Activated CD8-positive, alpha-beta memory T cell treated with anti-CD3 and anti-CD28 coated beads for 36 hours (primary cell): ENCODE results near the gene LOXL1. TPM values are rescaled to one million over a fixed set of nuclear protein-coding genes. Genes with fewer than 3 reads are reported as not detected.

ENCODE experiments used
- CTCF ChIA-PET: fragments of 350-600 bp; sonication (Branson Sonifier 250); formaldehyde crosslinking; loops from one replicate; lab custom pipeline; 2021; ENCODE audit warnings: antibody characterized with exemption; lab: Charles Lee
- POLR2A ChIA-PET: fragments of 350-600 bp; sonication (Branson Sonifier 250); formaldehyde crosslinking; loops from one replicate; lab custom pipeline; 2021; ENCODE audit warnings: antibody characterized with exemption; lab: Charles Lee
- total RNA-seq, 2 experiments: library from RNA; stranded (reverse); gene quantifications; one replicate each; pipeline ENCODE4 v1.2.3, GENCODE V29; 2021

LOXL1 gene
- total RNA-seq, 2 experiments from 2014 or later, result 1.4 to 1.7 TPM

DNA sequence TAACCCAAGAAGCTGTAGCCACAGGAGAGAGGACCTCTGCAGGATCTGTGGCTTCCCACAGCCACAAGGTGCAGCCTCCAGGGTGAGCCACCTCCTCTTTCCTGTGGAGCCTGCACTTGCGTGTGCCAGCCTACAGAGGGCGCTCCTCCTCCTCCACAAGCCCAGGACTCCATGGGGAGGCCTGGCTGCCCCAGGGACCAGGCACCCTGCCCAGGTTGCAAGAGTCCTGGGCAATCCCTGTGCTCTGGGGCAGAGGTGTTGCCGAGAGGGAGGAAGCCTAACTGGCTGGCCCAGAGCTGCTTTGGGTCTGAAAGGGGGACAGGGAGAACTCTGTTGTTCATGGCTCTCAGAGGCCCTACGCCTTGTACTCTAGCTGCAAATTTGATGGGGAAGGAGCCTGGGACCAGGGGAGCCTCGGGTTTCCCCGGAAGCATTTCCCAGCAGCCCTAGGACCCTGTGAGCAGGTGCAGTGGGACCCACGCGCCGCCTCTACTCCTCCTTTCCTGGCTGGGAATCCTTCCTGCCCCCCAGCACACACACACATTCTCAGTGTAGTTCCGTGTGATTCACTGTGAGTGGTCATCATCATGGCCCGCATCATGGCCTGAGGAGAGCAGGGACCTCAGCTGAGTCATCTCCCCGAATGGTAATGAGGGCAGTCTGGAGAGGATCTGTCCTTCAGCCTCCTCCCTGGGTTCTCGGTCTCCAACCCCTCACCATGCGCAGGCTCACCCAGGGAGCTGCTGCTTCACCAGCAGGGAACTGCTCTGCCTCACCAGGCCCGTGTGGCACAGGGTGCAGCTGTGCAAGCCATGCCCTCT is 28.6 kb upstream of the LOXL1 start:
- CTCF ChIA-PET, result interaction anchor here (0.7 to 1.5 kb wide), 8 partner anchors 12 to 261 kb away, joined by 3 to 6 read pairs (median 4); no protein-coding TSS in a partner anchor
- POLR2A ChIA-PET, result no interaction called here

DNA sequence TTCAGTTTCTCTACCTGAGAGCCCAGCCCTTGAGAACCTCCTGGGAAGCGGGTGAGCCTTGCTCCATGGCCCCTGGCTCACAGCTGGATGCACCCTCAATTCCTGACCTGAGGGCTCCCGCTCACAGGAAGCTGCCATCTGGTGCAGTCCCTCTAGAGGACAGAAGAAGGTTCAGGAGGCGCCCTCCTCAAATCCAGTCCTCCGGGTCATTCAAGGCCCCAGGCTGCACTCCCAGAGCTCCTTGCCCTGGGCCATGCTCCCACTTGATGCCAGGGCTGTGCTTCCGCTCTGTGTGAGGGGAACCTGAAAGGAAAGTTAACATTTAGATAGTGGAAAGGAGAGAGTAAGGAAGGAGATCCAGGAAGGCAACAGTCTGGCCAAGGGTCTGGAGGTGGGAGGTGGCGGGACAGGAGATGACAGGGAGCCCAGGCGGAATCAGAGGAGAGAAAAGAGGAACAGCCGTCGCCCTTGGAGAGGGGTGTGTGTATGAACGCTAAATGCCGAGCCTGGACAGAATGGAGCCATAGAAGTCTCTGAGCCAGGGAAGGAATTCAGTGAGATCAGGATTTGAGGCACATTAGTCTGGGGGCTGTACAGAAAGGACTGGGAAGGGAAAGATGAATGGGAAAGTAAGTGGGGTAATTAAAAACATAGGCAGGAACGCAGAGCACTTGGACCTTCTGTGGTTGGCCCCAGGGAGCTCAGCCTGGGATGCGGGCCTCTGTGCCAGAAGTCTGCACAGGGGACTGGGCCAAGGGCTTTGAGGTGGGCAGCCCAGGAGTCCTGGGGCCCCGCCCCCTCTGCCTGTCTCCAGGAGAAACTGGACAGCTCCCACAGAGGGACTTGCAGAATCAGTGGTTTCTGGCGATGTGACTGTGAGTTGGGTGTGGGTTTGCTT is 26.8 kb upstream of the LOXL1 start:
- ChIA-PET POLR2A (no interaction called here), CTCF (interaction anchor here (1.0 kb wide), 1 partner anchor 26 kb away, joined by 3 read pairs; the partner anchor contains the start of gene TBC1D21)

DNA sequence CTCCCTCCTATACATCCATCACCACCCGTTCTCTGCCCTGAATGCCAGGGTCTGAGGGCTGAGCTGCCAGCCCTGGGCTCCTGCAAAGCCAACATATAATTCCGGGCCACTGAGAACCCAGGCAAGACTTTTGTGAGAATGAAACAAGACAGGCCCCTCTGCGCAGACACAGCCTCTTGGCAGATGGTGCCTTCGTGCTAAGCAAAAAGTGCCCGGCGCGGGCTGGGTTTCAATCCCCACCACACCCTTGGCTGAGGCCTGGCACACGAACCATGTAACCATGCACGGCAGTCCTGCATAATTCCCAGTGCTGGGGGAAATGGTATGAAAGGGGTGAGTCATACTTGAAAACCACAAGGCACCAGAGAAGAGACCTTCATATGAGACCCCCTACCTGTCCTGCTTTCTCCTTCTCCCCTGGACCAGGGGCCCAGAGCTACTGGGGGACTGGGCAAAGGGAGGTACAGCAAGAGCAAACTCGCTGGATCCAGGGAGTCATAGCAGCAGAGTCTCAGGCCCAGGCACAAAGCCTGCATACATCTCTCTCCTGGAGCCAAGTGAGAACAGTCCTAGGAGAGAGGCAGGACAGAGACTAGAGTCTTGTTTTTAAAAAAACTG is 26.1 kb upstream of the LOXL1 start:
- ChIA-PET CTCF (interaction anchor here (1.0 kb wide), 1 partner anchor 27 kb away, joined by 3 read pairs; the partner anchor contains the start of gene TBC1D21), POLR2A (no interaction called here)

DNA sequence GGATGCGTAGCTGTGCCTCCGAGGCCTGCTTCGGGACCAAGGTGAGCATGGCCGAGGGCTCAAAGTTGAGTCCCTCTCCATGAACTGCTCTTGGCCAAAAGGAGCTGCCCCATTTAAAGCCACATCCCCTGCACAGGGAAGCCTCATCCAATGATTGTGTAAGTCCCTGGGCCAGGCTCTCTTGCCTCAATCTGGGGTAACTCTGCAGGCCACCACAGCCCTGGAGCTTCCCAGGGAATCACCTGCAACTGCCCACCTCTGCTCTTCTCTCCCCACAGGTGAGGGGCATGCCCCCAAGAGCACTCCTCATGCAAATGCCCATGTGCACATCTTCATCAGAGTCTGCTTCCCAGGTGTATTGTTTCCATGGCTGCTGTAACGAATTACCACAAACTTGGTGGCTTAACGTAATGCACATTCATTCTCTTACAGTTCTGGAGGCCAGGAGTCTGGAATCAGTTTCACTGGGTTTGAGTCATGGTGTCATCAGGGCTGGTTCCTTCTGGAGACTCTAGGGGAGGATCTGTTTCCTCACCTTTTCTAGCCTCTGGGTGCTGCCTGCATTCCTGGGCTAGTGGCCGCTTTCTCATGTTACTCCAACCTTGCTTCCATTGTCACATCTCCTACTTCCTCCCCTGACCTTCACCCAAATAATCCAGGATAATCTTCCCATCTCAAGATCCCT is 25.0 kb upstream of the LOXL1 start:
- ChIA-PET CTCF (no interaction called here), POLR2A (no interaction called here)

DNA sequence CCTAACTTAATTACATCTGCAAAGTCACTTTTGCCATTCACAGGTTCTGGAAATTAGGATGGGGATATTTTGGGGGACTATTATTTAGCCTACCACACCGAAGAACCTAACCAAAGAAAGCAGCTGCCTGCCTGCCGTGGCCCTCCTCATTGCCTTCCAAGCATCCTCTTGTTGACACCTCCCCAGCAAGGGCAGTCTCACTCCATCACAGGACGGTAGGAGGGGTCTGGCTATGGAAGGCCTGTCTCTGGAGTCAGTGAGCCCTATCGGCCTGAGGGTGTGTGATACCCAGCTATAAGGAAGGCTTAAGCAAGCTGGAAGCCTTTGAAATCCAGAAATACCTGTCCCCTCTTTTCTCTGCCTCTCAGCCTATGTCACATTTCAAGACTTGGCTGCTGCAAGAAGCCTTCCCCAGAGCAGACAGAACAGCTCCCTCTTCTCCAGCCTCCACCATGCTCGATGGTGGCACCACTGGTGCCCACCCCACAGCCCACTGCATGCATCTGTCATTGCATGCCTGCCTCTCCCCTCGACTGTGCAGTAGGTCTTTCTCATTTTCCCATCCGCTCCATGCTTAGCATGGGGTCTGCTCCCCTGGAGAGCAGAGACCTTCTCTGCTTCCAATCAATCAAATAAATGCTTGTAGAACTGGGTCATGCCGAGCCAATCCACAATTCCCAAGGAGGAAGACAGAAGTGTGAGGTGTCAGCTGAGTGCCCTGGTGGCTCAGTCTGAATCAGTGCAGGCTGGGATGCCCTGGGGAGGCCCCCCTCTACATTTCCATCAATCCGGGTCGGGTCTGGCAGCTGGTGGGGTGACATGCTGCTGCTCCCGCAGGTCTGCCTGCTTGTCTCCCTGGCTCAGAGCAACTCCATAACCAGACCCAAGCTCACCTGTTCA is 23.9 kb upstream of the LOXL1 start:
- CTCF ChIA-PET, result interaction anchor here (0.9 kb wide), 1 partner anchor 62 kb away, joined by 3 read pairs; no protein-coding TSS in a partner anchor
- POLR2A ChIA-PET, result no interaction called here

DNA sequence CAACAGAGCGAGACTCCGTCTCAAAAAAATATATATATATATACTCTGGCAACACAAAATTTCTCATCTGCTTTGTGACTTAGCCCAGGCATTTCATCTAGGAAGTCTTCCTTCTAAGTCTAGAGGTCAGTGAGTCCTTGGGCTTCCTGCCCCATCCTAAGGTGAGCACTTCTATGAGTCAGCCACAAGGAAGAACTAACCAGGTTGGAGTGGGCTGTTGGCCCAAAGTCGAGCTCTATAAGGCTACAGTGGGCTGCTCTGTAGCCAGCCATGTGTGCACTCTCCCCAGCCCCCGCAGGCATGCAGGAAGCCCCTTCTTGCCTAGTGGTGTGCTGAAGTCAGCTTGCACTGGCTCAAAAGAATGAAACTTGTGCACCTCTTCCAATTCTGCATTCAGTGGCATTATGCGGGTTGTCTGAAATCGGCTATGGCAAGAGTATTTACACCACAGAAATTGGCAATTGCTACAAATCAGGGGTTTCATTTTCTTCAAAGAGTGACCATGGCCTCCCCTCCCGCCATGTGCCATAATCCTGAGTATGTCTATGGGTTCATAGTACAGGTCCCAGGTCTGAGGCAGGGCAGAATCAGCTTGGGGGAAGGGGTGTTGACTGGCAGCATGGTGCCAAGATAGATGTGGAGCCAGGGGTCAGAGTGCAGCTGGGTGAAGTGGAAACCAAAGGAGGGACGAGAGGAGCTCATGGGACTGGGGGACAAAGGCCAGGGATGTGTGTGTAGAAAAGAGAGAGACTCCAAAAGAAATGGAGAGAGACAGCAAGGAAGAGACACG is 22.0 kb upstream of the LOXL1 start:
- POLR2A ChIA-PET, result no interaction called here

DNA sequence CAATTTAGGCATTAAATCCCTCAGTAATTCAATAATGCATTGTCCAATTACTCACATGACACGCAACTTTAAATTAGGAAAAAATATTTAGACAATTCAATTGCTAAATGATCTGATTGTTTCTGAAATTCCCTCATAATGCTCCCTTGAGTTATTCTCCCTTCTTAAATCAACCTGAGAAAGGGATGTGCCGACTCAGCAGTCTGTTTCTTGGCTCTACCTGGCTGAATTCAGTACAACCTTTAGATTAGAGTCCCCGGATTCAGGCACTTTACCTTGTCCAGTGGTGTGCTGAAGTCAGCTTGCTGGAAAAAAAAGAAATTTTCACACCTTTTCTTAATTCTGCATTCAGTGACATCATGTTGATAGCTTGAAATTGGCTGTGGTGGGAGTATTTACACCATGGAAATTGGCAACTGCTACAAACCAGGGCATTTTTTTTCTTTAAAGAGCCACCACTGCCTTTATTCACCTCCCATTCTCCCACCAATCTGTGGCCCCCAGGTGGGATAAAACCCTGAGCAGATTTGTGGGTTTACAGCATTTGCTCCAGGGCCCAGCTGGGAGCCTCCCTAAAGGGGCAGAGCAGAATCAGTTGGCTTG is 20.9 kb upstream of the LOXL1 start:
- ChIA-PET POLR2A (no interaction called here), CTCF (interaction anchor here (3.8 kb wide), 1 partner anchor 31 kb away, joined by 18 read pairs; the partner anchor contains the start of gene TBC1D21)

More for the DNA sequence above, 22.0 kb upstream of the LOXL1 start:
- CTCF ChIA-PET, result interaction anchor here (1.5 kb wide), 1 partner anchor 30 kb away, joined by 3 read pairs; the partner anchor contains the start of gene TBC1D21

DNA sequence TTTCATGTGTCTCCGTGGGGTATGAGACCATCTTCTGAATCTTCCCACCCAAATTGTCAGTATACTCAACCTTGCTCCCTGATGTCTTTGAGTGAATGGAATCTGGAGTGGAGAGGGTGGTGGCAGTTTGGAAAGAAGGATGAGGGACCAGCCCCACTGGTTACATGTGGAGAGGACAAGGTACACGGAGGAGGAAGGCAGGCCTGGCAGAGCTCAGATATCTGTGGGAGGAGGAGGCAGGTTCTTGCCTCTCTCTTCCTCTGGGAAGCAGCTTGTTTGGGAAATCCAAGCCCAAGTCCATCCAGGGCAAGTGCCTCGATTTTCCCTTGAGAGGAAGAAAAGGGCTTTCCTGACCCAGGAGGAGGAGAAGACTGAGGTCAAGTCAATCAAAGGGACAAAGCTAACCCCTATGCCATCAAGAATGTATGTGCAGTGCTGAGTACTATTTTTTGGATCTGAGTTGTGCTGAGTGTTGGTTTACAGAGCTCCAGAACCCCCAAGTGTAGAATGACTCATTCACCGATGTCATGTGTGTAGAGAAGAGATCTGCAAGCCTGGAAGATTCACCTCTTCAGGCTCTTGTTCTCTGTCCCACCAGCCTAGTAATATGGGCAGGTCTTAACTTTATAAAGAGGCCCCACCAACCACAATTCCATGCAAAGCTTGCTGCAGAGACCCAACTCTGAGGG is 19.8 kb upstream of the LOXL1 start:
- POLR2A ChIA-PET, result no interaction called here
- CTCF ChIA-PET, result interaction anchor here (1.5 to 3.8 kb wide), 3 partner anchors 12 to 32 kb away, joined by 5 to 18 read pairs (median 6); partner anchors contain the start of gene TBC1D21

DNA sequence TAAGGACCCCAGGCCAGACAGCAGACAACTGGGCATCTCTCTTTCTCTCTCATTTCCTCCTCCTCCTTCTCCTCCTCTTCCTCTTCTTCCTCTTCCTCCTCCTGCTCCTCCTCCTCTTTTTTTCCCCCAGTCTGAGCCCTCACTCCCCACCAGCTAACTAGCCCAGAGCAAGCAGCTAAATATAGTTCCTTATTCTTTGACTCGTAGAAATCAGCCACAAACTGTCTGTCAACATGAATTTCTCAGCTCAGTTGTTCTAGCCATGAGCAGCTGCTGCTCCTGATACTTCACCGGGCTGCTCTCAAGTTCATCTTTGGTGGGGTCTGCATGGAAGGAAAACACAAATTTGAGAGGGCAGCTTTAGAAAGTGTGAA is 19.2 kb upstream of the LOXL1 start:
- CTCF ChIA-PET, result interaction anchor here (1.5 to 3.8 kb wide), 3 partner anchors 13 to 32 kb away, joined by 5 to 18 read pairs (median 6); partner anchors contain the start of gene TBC1D21
- POLR2A ChIA-PET, result no interaction called here

DNA sequence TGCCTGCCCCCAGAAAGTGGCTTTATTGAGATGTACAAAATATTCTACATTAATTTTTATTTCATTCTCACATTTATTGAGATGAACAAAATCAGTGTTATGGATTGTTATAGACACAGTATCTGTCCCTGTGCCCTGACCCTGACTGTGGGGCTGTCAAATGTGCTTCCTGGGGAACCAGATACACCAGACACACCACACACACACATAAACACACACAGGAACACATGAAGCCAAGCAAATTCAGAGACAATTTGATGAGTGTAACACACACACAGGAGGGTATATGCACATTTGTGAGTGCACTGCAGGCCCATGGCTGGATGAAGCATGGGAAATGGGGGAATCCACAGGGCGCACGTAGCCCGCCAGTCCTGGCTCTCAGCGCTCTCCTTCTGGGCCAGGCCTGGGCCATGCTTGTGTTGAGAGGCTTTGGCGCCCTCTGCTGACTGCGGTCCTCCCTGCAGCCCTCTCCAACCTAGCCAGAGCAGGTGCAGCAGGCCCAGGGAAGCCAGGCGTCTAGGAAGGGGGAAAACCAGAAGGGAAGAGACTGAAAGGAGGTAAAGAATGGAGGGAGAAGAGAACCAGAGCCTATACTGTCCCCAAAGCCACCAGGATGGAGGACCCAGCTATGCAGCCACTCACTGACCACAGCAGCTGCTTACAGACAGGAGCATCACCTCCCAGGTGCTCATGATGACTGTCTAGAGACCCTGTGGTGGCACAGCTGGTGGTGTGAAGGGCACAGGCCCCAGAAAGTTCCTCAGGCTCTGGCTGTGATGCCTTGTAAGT is 18.0 kb upstream of the LOXL1 start:
- ChIA-PET POLR2A (no interaction called here), CTCF (interaction anchor here (1.5 to 3.8 kb wide), 4 partner anchors 10 to 34 kb away, joined by 4 to 18 read pairs (median 5); partner anchors contain the start of gene TBC1D21)

DNA sequence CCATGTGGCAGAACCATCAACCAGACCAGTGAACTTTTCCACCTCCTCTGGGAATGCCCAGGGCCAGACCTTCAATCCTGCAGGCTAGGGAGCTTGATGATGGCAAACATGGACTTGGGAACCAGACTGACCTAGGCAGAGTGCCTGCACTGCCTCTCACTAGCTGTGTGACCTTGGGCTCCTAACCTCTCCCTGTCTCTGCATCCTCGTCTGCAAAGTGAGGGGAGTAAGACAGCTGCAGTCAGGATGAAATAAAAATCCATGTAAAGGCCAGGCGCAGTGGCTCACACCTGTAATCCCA is 17.5 kb upstream of the LOXL1 start:
- ChIA-PET CTCF (interaction anchor here (1.5 to 3.8 kb wide), 3 partner anchors 11 to 34 kb away, joined by 4 to 18 read pairs (median 5); partner anchors contain the start of gene TBC1D21), POLR2A (no interaction called here)

DNA sequence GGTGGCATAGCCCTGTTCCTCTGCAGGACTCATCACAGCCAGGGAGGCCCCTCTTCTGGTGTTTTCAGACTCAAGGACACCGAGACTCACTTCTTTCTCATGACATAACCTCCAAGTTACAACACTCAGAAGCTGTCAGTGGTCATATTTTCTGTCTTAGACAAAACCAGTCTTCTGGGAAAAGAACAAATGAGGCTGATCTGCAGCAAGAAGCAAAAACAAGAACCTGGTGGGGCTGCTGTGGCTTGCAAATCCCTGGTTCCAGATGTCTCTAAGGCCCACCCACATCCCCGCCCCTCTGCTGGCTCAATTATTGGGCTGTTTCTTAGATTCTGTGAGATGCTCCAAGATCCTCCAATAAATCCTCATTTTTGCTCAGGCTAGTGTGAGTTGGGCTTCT is 16.6 kb upstream of the LOXL1 start:
- ChIA-PET CTCF (interaction anchor here (0.7 to 1.6 kb wide), 4 partner anchors 10 to 50 kb away, joined by 3 to 5 read pairs (median 4); no protein-coding TSS in a partner anchor), POLR2A (no interaction called here)

DNA sequence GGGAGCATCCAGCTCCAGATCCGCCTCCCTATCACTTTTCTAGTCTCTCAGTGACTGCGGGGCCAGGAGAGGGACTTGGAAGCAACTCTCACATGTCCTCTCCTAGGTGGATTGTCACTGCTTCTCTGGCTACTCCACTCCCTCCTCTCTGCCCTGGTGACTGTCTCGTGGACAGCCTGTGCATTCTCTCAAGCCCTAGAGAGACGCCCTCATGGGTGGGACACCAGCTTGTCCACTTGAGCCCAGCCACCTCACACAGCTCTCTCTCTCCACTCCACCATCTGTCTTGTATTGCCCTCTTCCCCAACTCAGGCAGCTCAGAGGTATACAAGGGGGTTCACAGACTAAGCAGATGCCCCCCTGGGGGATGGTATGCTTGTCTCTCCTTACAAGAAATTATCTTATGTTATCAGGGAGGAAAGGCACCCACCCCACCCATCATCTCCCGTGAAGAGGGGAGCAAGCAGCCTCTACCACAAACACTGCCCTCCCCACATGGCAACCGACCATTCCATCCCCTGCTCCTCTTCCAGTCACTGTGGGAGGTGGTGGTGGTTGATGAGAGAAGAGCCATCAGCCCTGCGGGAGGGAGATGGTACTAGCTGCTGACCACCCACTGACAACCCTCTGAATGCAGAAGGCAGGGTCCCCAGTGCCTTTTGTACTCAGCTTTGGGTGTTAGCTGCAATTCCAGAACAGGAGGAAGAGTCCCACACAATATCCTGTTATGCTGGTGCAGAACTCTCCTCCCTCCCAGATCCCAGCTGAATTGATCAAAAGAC is 15.5 kb upstream of the LOXL1 start:
- ChIA-PET CTCF (interaction anchor here (1.0 to 1.7 kb wide), 2 partner anchors 9 to 37 kb away, joined by 3 to 6 read pairs; no protein-coding TSS in a partner anchor), POLR2A (no interaction called here)

DNA sequence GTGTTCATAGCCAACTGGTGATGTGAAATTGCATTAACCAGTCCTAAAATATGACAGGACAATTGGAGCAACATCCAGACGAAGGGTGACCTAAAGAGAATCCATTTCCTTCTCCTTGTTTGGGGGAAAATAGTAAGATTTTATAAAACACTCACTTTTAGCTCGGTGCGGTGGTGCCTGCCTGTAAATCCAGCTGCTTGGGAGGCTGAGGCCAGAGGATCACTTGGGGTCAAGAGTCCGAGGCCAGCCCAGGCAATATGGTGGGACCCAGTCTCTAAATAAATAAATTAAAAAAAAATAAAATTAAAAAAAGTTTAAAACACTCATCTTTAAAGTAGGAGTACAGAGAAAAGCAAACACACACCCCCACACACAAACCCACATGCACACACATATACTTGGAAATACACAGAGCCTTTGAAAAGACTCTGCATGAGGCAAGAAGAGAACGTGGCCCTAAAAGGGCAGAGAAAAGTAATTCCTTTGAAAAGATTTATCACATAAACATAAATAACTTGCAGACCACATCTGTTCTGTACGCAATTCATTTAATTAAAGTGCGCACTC is 14.1 kb upstream of the LOXL1 start:
- ChIA-PET CTCF (interaction anchor here (1.3 to 1.7 kb wide), 2 partner anchors 16 to 38 kb away, joined by 3 to 6 read pairs; no protein-coding TSS in a partner anchor), POLR2A (no interaction called here)
